ENCODE results near the gene BAMBI.
A peak's percentile ranks its signal among the peaks of the same experiment; 100 is the strongest.
"Not testable (repeated sequence)": the region's sequence is repeated elsewhere in the genome, so short reads cannot be mapped to it uniquely, and the experiment has no call there.

The BAMBI gene, protein sequence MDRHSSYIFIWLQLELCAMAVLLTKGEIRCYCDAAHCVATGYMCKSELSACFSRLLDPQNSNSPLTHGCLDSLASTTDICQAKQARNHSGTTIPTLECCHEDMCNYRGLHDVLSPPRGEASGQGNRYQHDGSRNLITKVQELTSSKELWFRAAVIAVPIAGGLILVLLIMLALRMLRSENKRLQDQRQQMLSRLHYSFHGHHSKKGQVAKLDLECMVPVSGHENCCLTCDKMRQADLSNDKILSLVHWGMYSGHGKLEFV

GRCh38 chr10:28676968-28677887 lies at the start of gene BAMBI:
Gene BAMBI, plus strand, starts transcription at chr10:28677521. Its CDS starts 377 bp downstream, at chr10:28677898.
- peak; percentile 92 for DNase-seq

GRCh38 chr10:28628184-28628893 lies 49.0 kb upstream of the BAMBI start:
- DNase-seq = peak; percentile 83

- no peak for DNase-seq
These were observed 45.3 kb upstream of the BAMBI start for GRCh38 chr10:28631896-28632583.

DNA sequence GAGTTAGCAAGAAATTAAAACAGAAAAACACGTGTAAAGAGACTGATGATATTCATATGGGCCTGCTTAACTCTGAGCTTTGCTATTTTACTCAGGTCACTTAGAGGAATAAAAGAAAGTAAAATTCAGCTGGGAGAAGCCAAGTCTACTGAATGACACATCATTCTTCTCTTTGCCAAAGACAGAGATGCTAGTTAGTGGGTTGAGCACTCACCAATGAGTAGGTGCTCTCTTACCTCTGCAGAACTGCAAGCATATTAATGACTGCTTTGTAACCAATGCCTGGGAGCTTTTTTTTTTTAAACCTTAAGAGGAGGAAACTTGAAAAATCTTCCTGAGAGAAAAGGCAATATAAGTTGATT lies 44.8 kb upstream of the BAMBI start:
- DNase-seq = no peak

GRCh38 chr10:28633750-28634149 lies 43.6 kb upstream of the BAMBI start:
- DNase-seq = no peak

- DNase-seq = no peak
These were observed 40.0 kb upstream of the BAMBI start for GRCh38 chr10:28637346-28637745.

- DNase-seq = no peak
These were observed 38.9 kb upstream of the BAMBI start for GRCh38 chr10:28638392-28638791.

- DNase-seq = no peak
These were observed 36.8 kb upstream of the BAMBI start for GRCh38 chr10:28640551-28640950.

DNA sequence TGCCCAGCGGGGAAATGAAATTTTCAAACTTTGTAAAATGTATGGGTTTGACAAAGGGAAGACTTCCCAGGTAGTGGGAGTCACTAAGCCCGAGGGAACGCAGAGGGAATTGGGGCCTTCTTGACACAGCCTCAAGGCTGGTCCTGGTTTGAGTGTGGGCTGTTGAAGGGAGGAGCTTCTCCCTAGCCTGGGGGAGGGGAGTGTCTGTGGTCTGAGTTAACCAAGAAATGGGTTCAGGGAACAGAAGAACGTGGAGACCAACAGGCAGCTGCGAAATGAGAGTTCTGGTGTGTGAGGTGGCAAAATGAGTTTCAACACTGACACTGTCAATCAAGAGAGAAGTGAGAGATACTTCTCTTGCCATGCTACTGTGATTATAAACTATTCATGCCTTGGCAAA lies 32.7 kb upstream of the BAMBI start:
- no peak for DNase-seq

GRCh38 chr10:28652106-28652505 lies 25.2 kb upstream of the BAMBI start:
- no peak for DNase-seq

DNA sequence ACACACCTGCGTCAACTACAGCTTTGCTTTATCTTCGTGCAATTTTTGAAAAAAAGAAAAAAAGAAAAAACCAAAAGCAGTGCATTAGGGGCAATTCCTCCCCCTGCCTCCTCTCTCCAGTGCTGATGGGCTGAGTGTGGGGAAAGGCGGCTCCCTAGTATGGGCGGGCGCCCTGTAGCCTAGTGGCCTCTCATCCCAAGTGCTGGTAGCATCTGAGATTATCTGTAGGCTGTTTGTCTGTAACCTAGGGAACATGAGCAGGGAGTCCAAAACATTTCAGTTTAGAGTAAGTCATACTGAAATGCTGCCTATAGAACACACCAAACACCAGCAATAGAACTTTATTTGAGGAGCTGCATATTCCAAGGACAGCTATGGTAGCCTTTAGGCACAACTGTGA lies 24.6 kb upstream of the BAMBI start:
- DNase-seq = no peak

DNA sequence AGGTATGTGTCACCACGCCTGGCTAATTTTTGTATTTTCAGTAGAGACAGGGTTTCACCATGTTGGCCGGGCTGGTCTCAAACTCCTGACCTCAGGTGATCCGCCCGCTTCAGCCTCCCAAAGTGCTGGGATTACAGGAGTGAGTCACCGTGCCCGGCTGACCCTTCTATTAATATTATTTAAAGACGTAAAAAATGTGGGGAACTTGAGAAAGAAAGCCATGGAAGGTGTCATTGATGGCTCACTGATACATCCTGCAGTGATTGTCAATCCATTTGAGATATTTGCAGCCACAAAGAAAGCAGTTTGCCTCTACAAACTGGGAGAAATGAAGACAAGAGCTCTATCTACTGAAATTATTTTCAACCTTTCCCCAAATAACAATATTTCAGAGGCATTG lies 18.5 kb upstream of the BAMBI start:
- DNase-seq = not testable (repeated sequence)

DNA sequence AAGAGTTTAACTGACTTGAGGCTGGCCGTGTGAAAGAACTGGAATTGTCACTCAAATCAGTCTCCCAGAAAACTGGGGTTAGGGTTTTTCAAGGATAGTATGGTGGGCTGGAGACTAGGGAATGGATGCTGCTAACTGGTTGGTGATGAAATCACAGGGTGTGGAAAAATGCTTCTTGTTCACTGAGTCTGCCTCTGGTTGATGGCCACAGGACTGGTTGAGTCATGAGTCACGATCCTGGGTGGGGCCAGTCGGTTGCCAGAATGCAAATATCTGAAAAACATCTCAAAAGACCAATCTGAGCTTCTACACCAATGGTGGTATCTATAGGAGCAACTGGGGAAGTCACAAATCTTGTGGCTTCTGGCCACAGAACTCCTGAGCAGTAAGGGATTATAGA lies 16.3 kb upstream of the BAMBI start:
- no peak for DNase-seq

DNA sequence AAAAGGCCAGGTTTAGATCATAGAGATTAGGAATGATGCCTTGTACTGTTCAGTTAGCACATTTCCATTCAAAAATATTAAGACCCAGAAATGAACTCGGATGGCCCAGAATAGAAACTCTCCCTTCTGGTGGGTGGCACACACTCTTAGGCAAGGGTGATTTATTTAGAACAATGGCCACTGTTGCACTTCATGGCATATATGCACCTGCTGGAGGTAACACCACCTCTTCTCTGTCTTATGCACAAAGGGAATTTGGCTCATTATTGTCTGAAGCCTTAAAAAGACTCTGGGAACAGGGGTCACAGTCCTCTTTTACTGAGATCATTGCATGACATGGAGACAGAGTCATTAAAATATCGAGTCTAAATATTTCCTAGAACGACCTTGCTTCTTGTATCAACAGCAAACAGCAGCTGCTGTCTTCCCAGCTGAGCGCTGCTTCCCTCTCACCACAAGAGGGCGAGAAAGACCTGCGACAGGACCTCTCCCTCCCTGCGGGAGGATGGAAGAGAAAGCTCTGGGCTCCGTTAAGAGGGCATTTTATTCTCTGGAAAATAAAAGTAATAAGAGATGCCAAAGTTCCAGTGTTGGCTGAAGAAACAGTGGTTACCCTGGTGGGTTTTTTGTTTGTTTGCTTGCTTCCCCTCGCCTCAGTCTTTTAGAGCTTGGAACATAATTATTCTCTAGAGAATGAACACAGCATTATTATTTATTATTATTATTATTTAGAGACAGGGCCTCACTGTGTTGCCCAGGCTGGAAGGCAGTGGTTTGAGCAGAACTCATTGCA lies 13.5 kb upstream of the BAMBI start:
- peak; percentile 77 for DNase-seq

GRCh38 chr10:28664369-28664740 lies 13.0 kb upstream of the BAMBI start:
- no peak for DNase-seq

- no peak for DNase-seq
These were observed 10.4 kb upstream of the BAMBI start for GRCh38 chr10:28666751-28667467.

- DNase-seq = peak; percentile 69
These were observed 8.7 kb upstream of the BAMBI start for GRCh38 chr10:28668363-28669226.

GRCh38 chr10:28669227-28670173 lies 7.8 kb upstream of the BAMBI start:
- DNase-seq = no peak

DNA sequence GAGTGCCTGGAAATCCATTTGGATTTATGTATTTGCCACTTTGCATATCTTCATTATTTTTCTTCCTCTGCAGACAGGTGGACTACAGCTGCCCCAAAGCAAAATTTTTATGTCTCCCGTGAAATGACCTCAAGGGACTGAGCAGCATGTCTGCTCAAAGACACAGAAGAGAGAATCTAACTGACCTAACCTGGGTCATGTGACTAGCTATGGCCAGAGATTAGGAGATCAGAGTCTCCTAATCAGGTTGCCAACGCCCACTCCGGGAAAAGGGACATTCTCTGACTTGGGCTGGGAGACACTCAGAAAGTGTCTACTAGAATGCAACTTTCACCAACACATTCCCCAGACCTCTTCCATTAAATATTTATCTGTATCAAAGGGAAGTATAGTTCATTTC lies 2.5 kb upstream of the BAMBI start:
- no peak for DNase-seq
